ENCODE data around the gene MYO1D.
"Not testable (repeated sequence)": the region's sequence is repeated elsewhere in the genome, so short reads cannot be mapped to it uniquely, and the experiment has no call there.

The MYO1D gene

DNA sequence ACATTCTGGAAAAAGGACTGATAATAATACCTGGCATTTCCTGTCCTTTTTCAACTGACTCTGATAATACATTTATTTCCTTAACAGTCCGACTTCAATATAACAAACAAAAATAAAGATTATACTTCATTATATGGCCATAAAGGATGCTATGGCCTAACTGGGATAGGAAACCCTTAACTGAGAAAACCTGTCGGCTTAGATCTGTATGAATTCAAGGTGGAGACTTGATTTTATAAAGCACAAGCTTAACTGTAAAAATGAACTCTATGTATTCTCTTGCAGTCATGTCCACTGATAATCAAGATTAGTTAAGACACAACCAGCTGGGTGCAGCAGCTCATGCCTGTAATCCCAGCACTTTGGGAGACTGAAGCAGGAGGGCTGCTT is 102.2 kb downstream of the MYO1D start:
- DNase-seq (ENCODE audit: low read depth), result no peak

DNA sequence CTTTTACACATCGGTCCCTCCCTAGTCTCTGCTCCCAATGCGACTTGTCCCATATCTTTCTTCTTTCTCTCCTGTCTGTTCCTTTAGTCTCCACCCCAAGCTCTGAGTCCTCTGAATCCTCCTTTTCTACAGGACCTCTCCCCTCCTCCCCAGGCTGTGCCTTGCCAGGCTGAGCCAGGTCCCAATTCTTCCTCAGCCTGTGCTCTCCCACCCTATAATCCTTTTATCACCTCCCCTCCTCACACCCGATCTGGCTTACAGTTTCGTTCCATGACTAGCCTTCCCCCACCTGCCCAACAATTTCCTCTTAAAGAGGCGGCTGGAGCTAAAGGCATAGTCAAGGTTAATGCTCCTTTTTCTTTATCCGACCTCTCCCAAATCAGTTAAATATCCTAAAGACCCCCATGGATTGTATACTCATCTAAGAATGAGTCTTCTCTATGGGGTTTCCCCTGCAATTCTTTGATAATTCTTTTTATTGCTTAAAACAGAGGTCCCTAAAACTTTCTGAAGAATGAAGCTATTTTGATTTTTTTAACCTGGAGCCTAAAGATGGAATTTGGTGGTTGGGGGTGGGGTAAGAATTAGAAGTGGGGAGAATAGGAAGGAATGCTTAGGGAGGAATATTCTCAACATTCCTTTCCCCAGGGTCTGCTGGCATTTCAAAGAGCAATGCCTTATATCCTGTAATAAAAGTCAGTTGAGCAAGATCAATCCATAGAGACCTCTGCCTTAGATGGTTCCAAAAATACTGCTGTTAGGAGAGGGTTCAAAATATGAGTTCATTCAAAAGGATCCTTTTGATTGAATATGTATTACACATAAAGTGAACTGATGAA is 102.8 kb downstream of the MYO1D start:
- no peak for DNase-seq (ENCODE audit: low read depth)

DNA sequence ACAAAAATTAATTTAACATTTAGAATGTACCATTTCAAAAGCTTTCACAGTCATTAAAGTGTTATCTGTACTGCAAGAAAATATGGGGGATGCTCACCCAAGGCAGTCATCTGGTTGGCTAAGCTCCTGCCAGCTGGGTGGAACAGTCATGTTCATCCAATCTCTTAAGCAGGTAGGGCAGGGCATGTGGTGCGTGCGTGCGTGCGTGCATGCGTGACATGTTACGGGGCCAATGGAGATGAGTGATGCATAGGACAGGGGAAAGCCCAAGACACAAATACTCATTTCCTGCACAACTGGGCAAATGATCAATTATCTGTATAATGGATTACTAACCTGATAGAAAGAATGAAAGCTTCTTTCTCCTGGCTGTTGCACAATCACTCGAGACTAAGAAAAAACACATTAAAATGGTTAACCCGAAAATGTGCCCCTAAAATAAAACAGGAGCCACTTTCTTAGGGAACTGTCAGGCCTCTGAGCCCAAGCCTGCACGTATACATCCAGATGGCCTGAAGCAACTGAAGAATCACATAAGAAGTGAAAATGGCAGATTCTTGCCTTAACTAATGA is 104.4 kb downstream of the MYO1D start:
- DNase-seq (ENCODE audit: low read depth), result no peak

- no peak for DNase-seq (ENCODE audit: low read depth)
Observed at GRCh38 chr17:32771396-32771795, 105.5 kb downstream of the MYO1D start.

DNA sequence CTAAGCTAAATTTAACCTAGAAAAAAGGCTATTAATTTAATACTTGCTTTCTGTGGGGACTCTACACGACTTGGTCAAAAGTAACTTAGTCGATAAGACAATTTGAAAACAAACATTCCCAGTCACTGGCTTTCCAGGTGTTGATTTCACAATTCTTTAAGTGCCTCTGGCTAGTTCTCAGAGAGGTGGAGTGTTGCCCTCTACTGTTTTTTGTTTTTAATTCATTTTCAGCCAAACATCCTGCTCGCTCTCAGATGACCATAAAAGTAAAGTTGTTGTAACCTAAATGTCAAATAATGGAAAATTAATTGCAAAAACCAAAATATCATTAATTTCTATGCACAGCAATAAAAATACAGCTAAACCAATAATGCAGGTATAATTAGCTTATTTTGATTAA is 107.1 kb downstream of the MYO1D start:
- DNase-seq (ENCODE audit: low read depth), result no peak

GRCh38 chr17:32763855-32764439 is 113.0 kb downstream of the MYO1D start:
- no peak for DNase-seq (ENCODE audit: low read depth)

DNA sequence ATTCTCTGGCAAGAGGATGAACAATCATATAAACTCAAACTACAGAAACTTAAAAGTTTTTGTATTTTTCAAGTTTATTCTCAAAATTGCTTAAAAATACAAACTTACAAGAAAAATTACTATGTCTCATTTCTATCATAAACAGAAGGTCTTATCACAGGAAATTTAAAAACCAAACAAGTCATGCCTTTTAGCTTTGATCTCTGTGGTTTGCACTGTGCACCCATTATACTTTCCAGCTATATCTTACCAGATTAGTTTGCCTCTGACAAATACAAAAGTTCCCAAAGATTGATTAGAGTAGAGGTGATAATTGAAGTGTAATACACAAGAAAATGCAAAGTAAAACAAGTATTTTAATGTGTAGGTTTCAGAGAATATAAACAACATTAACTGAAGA is 117.4 kb downstream of the MYO1D start:
- DNase-seq (ENCODE audit: low read depth), result no peak

- no peak for DNase-seq (ENCODE audit: low read depth)
Observed at GRCh38 chr17:32757963-32758362, 119.0 kb downstream of the MYO1D start.

DNA sequence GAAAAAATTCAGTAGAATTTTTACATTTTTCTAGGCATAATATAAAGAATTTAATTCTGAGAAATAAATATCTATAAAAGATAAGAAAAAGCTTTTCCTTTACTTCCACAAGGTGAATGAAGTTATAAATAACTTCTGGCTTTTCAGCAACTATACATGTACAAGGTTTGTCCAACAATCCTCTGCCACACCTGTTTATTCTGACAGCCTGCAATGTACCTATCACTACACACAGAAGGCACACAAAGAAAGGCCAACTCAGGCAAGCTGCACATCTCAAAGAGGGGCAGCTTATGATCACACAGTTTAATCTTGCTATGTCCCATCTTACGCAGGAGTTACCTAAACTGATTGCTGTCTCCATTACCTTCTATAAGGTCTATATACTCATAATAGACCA is 120.2 kb downstream of the MYO1D start:
- no peak for DNase-seq (ENCODE audit: low read depth)

- no peak for DNase-seq (ENCODE audit: low read depth)
Observed at GRCh38 chr17:32755045-32755805, 121.7 kb downstream of the MYO1D start.

- DNase-seq (ENCODE audit: low read depth), result no peak
Observed at GRCh38 chr17:32752934-32753333, 124.0 kb downstream of the MYO1D start.

- DNase-seq (ENCODE audit: low read depth), result no peak
Observed at GRCh38 chr17:32747856-32748255, 129.1 kb downstream of the MYO1D start.

- no peak for DNase-seq (ENCODE audit: low read depth)
Observed at GRCh38 chr17:32746698-32747097, 130.2 kb downstream of the MYO1D start.

GRCh38 chr17:32746280-32746679 is 130.6 kb downstream of the MYO1D start:
- no peak for DNase-seq (ENCODE audit: low read depth)

DNA sequence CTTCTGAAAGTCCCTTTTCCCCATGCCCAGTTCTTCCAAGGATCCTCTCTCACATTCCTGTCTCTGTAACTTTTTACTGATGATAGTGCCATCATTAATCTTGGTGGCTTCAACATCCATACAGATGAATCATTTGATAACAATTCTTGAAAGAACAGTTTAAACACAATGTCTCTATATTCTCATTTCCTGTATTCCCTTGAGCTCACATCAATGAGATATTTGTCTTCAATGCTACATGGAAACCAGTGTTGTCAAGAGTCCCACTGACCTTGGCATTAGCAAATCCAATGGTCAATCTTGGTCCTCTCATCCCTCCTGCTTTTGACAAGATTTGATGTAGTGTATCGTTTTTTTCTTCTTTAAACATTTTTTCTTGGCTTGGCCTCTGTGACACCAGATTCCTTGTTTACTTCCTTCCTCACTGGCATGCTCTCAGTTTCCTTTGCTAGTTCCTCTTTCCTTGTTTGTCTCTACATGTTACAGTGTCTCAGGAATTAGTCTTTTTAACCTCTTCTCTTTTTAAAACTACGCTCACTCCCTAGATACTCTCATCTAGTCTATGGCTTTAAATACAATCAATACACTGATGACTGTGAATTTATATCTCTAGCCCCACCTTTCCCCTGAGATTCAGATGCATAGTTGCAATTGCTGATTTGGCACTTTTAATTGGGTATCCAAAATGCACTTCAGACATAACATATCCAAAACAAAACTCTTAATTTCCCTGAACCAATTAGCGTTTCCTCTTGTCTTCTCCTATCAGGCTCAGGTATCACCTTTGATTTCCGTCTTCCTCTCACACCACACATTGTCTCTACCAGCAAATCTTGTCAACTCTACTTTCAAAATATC is 134.0 kb downstream of the MYO1D start:
- DNase-seq (ENCODE audit: low read depth), result no peak

- DNase-seq (ENCODE audit: low read depth), result no peak
Observed at GRCh38 chr17:32741381-32741780, 135.5 kb downstream of the MYO1D start.

DNA sequence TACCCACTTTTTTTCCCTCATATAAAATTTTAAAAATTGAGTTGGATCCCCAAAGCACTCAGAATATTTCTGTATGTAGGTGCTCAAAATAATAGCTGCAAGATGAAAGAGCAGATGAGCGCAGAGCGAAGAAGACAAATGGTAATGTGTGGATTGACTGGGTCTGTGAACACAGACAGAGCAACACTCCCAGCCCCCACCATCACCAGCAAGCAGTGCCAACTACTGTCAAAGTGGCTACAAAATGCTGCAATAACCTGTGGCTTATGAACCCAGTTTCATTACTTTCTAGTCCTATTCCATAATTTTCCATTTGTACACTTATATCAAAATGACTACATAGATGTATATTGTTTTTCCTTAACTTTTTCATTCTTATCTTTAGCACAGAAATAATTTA is 137.2 kb downstream of the MYO1D start:
- DNase-seq (ENCODE audit: low read depth), result no peak

GRCh38 chr17:32739151-32739550 is 137.8 kb downstream of the MYO1D start:
- DNase-seq (ENCODE audit: low read depth), result not testable (repeated sequence)

- no peak for DNase-seq (ENCODE audit: low read depth)
Observed at GRCh38 chr17:32733401-32733800, 143.5 kb downstream of the MYO1D start.

GRCh38 chr17:32732900-32733299 is 144.0 kb downstream of the MYO1D start:
- DNase-seq (ENCODE audit: low read depth), result no peak

DNA sequence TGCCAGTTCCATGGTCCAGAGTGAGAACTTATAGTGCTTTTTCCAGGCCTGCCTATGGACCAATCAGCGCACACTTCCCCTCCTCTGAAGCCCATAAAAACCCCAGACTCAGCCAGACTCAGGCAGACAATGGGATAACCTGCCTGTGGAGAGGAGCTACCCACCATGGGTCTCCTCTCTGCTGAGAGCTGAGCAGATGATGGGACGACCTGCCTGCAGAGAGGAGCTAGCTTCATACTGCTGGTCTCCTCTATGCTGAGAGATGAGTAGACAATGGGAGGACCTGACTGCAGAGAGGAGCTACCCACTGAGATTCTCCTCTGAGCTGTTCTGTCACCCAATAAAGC is 144.7 kb downstream of the MYO1D start:
- DNase-seq (ENCODE audit: low read depth), result no peak

Data from stimulated activated CD8-positive, alpha-beta memory T cell treated with anti-CD3 and anti-CD28 coated beads, Interleukin-15, amount 100 ng/mL, for 1 hour (primary cell).